Fibroblast of the aortic adventitia (primary cell): ENCODE data around the gene LRCH1. TPM values are rescaled to one million over a fixed set of nuclear protein-coding genes. Genes with fewer than 3 reads are reported as not detected.
A peak's percentile ranks its signal among the peaks of the same experiment; 100 is the strongest.

Experiments
- DNase-seq: peaks from one replicate; pipeline ENCODE4 v3.0.0-alpha.2; 2010; ENCODE audit warnings: low read depth
- H3K4me3 ChIP-seq: 2 replicates; pipeline ENCODE4 v1.5.1; 2011; ENCODE audit warnings: low read depth, mild to moderate bottlenecking, control low read depth, low read length, moderate library complexity
- total RNA-seq: library from RNA; depleted of rRNA; stranded (reverse); fragments of >200 nt; gene quantifications from 2 replicates; pipeline ENCODE4 v1.2.3, GENCODE V29; 2012; ENCODE audit warnings: low replicate concordance
- TF ChIP-seq, protein P1 (sequence below): IDR thresholded peaks from 2 replicates; pipeline ENCODE4 v1.5.1; 2011; ENCODE audit warnings: mild to moderate bottlenecking, low read length, control low read depth, inconsistent platforms; ENCODE audit not compliant: insufficient read depth

The LRCH1 gene
- total RNA-seq, 1 donor, result 9.5 TPM

GRCh38 chr13:46630431-46631178 is 77.6 kb downstream of the LRCH1 start:
- TF ChIP-seq, protein P1, sequence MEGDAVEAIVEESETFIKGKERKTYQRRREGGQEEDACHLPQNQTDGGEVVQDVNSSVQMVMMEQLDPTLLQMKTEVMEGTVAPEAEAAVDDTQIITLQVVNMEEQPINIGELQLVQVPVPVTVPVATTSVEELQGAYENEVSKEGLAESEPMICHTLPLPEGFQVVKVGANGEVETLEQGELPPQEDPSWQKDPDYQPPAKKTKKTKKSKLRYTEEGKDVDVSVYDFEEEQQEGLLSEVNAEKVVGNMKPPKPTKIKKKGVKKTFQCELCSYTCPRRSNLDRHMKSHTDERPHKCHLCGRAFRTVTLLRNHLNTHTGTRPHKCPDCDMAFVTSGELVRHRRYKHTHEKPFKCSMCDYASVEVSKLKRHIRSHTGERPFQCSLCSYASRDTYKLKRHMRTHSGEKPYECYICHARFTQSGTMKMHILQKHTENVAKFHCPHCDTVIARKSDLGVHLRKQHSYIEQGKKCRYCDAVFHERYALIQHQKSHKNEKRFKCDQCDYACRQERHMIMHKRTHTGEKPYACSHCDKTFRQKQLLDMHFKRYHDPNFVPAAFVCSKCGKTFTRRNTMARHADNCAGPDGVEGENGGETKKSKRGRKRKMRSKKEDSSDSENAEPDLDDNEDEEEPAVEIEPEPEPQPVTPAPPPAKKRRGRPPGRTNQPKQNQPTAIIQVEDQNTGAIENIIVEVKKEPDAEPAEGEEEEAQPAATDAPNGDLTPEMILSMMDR, result no peak
- DNase-seq, result no peak
- H3K4me3 ChIP-seq, result no peak overlapping the region

DNA sequence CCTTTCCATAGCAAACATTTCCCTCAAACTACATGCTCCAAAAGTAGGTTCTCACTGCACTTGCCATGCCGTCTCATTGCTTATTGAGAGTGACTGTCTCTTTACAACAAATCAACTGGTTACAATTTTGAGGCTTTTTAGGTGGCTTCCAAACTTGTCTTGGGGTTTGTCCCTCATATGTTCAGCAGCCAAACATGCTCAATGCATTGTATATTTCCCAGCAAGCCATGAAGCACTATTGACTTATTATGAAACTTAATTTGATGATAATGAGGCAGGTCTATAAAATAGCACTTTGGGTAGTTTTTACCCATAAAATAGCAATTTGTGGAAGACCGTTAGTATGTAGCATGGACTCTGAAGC is 78.2 kb downstream of the LRCH1 start:
- TF ChIP-seq, protein P1, result no peak
- no peak for DNase-seq
- H3K4me3 ChIP-seq, result no peak overlapping the region

DNA sequence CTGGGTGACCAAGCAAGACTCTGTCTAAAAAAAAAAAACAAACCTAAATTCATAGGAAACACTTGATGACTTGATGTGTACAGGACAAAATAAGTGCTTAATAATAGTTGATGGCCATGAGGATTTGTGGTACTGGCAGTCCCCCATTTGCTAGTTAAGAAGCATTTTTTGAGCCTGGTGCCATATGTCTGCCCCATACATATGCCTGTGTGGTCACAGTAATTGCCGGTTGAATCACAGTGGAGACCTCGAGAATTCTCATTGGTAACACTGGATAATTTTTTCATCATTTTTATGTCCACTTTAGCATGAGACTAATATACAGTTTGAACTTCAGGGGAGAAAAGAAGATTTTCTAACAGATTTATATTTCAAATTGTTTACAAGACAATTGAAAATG is 79.2 kb downstream of the LRCH1 start:
- no peak for DNase-seq

DNA sequence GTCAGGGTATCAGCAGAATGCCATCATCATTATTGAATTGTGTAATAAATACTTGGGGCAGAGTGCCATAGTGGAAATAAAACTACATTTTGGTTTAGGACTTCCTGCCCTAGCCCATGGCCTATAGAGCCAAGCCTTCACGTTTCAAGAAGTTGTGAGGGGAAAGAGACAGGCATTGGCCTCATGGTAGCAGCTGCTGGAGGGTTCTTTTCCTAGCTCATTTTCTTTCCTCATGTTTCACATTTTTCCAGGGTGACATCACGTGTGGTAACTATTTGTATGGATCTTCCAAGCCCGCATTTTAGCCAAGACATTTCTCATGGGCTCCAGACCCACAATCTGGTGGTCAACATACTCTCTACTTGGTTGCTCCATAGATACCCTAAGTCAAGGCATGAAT is 80.4 kb downstream of the LRCH1 start:
- TF ChIP-seq, protein P1, result no peak
- DNase-seq, result peak; percentile 81
- H3K4me3 ChIP-seq, result no peak overlapping the region

More for the DNA sequence above, 79.2 kb downstream of the LRCH1 start:
- TF ChIP-seq, protein P1, result no peak
- no peak overlapping the region for H3K4me3 ChIP-seq

DNA sequence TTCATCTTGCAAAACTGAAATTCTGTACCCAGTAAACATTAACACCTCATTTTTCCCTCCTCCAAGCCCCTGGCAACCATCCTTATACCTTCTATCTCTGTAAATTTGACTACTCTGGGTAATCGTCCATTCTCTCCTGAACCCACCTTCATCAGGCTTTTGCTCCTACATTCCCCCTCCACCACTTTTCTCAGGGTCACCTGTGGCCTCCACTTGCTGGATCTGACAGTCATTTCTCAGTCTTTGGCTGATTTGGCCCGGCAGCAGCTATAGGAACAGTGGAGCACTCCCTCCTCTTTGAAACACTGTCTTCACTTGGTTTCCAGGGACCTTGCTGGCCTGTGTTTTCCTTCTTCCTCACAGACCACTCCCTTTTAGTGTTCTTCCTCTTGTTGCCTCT is 83.5 kb downstream of the LRCH1 start:
- H3K4me3 ChIP-seq, result no peak overlapping the region
- TF ChIP-seq, protein P1, result no peak
- no peak for DNase-seq

- TF ChIP-seq, protein P1, result no peak
- DNase-seq, result no peak
- no peak overlapping the region for H3K4me3 ChIP-seq
These were observed 84.2 kb downstream of the LRCH1 start for GRCh38 chr13:46637213-46637612.

DNA sequence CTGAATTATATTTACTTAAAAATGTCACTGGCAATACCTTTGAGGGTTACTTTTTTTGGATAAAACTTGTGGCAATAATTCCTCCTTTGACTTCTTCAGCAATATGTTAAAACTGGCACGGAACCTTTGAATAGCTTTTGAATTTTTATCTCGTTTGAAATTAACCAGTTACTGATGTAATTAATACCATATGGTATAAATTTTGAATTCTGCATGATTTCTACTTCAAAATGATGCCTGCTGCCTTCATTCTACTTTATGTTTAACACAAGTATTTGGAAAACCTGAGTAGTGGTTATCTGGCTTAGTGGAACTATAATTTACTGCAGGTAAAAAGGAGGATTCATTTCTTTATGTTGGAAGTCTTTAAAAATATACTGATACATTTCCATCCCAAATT is 85.3 kb downstream of the LRCH1 start:
- no peak overlapping the region for H3K4me3 ChIP-seq
- TF ChIP-seq, protein P1, result no peak
- DNase-seq, result no peak
